Measurements from ENCODE around the gene GGA3.
"Not testable (repeated sequence)": the region's sequence is repeated elsewhere in the genome, so short reads cannot be mapped to it uniquely, and the experiment has no call there.

GGA3 gene

DNA sequence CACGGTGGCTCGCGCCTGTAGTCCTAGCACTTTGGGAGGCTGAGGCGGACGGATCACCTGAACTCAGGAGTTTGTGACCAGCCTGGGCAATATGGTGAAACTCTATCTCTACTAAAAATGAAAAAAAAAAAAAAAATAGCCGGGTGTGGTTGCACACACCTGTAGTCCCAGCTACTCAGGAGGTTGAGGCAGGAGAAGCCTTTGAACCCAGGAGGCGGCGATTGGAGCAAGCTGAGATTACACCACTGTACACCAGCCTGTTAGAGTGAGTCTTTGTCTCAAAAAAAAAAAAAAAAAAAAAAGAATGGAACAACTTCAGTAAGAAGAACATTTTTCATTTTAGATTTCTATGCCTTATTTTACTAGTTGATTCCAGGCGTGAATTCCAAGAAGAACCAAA, 53.2 kb downstream of the GGA3 start:
- H3K27ac ChIP-seq (ENCODE audit: low read depth, low read length, severe bottlenecking): no peak overlapping the region
- no peak overlapping the region for H3K4me3 ChIP-seq (ENCODE audit: extremely low read depth, insufficient read depth, low read length, poor library complexity, severe bottlenecking)
- no peaks in the 10 kb centered on the region for H3K9me3 ChIP-seq (ENCODE audit: control insufficient read depth, low read length)
- 93 to 100% methylated on average over 3 to 6 of the region's 9 CpGs for WGBS, 2 experiments (ENCODE audit: insufficient coverage in 2 of 2)
- no peaks in the 10 kb centered on the region for H3K4me1 ChIP-seq (ENCODE audit: control insufficient read depth, insufficient read depth, low read length, poor library complexity, severe bottlenecking)
- peaks cover 48% of the 10 kb centered on the region for H3K36me3 ChIP-seq (ENCODE audit: control insufficient read depth, insufficient read depth, low read length)

DNA sequence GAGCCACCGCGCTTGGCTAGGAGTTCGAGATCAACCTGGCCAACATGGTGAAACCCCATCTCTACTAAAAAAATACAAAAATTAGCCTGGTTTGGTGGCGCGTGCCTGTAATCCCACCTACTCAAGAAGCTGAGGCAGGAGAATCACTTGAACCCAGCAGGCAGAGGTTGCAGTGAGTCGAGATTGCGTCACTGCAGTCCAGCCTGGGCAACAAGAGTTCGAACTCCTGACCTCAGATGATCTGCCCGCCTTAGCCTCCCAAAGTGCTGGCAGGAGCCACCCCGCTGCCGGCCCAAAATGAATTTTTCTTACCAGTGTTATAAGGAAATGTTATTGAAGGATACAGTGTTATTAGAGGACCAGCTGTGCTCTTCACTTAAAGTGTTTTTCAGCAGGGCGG, 53.6 kb downstream of the GGA3 start:
- no peak overlapping the region for H3K27ac ChIP-seq (ENCODE audit: low read depth, low read length, severe bottlenecking)
- no peaks in the 10 kb centered on the region for H3K4me1 ChIP-seq (ENCODE audit: control insufficient read depth, insufficient read depth, low read length, poor library complexity, severe bottlenecking)
- H3K9me3 ChIP-seq (ENCODE audit: control insufficient read depth, low read length): no peaks in the 10 kb centered on the region
- WGBS, 2 experiments (ENCODE audit: insufficient coverage in 2 of 2): 87 to 92% methylated on average over 9 to 12 of the region's 12 CpGs
- no peak overlapping the region for H3K4me3 ChIP-seq (ENCODE audit: extremely low read depth, insufficient read depth, low read length, poor library complexity, severe bottlenecking)
- peaks cover 44% of the 10 kb centered on the region for H3K36me3 ChIP-seq (ENCODE audit: control insufficient read depth, insufficient read depth, low read length)

DNA sequence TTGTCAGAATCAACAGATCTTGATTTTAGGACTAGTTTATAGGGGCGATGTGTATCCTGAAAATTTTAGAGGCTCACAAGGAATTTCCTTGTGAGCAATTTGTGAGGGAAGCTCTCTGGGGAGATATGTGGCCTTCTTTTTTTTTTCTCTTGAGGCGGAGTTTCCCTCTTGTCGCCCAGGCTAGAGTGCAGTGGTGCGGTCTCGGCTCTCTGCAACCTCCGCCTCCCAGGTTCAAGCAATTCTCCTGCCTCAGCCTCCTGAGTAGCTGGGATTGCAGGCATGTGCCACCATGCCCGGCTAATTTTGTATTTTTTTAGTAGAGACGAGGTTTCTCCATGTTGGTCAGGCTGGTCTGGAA, 54.4 kb downstream of the GGA3 start:
- H3K9me3 ChIP-seq (ENCODE audit: control insufficient read depth, low read length); H3K4me1 ChIP-seq (ENCODE audit: control insufficient read depth, insufficient read depth, low read length, poor library complexity, severe bottlenecking); H3K27ac ChIP-seq (ENCODE audit: low read depth, low read length, severe bottlenecking): not testable (repeated sequence)
- peaks cover 37% of the 10 kb centered on the region for H3K36me3 ChIP-seq (ENCODE audit: control insufficient read depth, insufficient read depth, low read length)
- peak overlapping the region; percentile 95 for H3K4me3 ChIP-seq (ENCODE audit: extremely low read depth, insufficient read depth, low read length, poor library complexity, severe bottlenecking)
- 89 to 99% methylated on average over 5 to 7 of the region's 8 CpGs for WGBS, 2 experiments (ENCODE audit: insufficient coverage in 2 of 2)

DNA sequence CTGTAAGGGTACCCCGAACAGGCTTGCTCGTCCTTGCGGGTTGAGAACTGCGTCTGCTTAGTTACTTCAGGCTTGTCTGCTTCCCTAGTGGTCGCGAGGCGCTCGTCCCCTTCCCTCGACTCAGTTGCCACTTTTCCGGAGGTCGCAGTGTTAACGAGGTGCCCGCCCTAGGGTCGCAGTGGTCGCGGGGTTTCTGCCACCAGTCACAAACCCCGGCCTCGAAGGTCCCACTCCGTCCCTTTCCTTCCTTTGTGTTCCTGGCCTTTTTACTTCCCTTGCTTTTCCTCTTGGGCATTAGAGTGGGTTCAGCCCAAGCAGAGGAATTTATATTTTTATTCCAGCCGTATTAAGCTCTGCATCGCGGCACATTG, 55.6 kb downstream of the GGA3 start:
- H3K4me3 ChIP-seq (ENCODE audit: extremely low read depth, insufficient read depth, low read length, poor library complexity, severe bottlenecking): peak overlapping the region; percentile 95
- no peaks in the 10 kb centered on the region for H3K4me1 ChIP-seq (ENCODE audit: control insufficient read depth, insufficient read depth, low read length, poor library complexity, severe bottlenecking)
- peak overlapping the region; percentile 100 for H3K27ac ChIP-seq (ENCODE audit: low read depth, low read length, severe bottlenecking)
- 0% methylated on average over 21 to 22 of the region's 22 CpGs for WGBS, 2 experiments (ENCODE audit: insufficient coverage in 2 of 2)
- no peaks in the 10 kb centered on the region for H3K9me3 ChIP-seq (ENCODE audit: control insufficient read depth, low read length)
- H3K36me3 ChIP-seq (ENCODE audit: control insufficient read depth, insufficient read depth, low read length): peaks cover 28% of the 10 kb centered on the region

DNA sequence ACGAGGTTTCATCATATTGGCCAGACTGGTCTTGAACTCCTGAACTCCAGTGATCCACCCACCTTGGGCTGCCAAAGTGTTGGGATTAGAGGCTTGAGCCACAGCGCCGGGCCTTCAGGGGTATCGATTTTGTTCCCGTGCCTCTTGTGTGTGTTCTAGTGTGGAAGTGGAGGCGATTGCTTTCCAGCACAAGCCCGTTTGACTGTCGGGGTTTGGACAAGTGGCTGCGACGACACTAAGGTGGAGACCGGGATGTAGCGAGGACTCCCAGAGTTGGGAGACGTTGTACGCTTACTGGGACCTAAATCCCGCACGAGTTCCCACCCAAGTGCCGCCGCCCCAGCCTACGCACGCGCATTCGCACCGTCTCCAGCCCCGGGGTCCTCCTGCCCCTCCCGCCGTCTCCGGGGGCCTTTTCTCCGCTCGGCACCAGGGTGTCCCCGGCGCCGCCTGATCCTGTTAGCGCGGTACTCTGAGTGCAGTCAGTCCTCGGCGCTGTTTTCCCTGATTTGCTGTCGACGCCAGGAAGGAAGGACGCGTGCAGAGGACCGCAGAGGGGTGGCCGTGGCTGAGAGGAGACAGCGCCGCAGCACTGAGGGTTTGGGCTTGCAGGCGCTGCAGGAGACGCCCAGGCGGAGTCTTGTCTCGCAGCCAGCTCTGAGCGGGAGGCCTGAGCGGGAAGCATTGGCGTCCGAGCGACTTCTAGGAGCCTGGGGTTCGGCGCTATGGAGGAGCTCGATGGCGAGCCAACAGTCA, 56.2 kb downstream of the GGA3 start, which contains the start of gene NUP85:
TSS of gene NUP85 (plus strand) at position 643 of the 756 bp plus-strand sequence. CDS start at position 726, 83 bp downstream.
- peaks cover 24% of the 10 kb centered on the region for H3K36me3 ChIP-seq (ENCODE audit: control insufficient read depth, insufficient read depth, low read length)
- peak within 1 kb of the TSS; percentile 100 for H3K27ac ChIP-seq (ENCODE audit: low read depth, low read length, severe bottlenecking)
- H3K4me1 ChIP-seq (ENCODE audit: control insufficient read depth, insufficient read depth, low read length, poor library complexity, severe bottlenecking): no peaks in the 10 kb centered on the region
- 1% methylated on average over 54 to 55 of the region's 57 CpGs for WGBS, 2 experiments (ENCODE audit: insufficient coverage in 2 of 2)
- H3K9me3 ChIP-seq (ENCODE audit: control insufficient read depth, low read length): no peaks in the 10 kb centered on the region
- peak within 1 kb of the TSS; percentile 95 for H3K4me3 ChIP-seq (ENCODE audit: extremely low read depth, insufficient read depth, low read length, poor library complexity, severe bottlenecking)

DNA sequence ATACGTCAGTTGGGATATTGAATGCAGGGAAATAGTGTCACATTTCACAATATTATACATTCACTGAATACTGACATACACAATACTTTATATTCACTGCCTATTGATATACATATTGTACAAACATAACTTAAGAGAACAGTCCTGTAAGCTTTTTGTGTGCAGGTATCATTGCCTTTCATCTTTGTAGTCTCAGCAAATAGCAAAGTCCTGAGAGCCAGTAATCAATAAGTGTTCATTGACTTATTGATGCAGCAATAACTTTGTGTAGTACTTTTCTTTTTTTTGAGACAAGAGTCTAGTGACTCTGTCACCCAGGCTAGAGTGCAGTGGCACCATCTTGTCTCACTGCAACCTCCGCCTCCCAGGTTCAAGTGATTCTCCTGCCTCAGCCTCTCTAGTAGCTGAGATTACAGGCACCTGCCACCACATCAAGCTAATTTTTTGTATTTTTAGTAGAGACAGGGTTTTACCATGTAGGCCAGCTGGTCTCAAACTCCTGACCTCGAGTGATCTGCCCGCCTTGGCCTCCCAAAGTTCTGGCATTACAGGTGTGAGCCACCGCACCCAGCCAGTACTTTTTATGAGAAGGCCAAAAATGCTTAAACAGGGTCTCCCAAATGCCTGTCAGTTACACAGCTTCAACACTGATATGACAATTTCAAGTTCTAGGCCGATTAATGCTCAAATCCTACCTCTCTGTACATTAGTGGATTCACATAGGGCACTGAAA, 61.4 kb downstream of the GGA3 start:
- H3K36me3 ChIP-seq (ENCODE audit: control insufficient read depth, insufficient read depth, low read length): no peaks in the 10 kb centered on the region
- no peak overlapping the region for H3K4me3 ChIP-seq (ENCODE audit: extremely low read depth, insufficient read depth, low read length, poor library complexity, severe bottlenecking)
- WGBS, 2 experiments (ENCODE audit: insufficient coverage in 2 of 2): 86 to 95% methylated on average over 4 of the region's 6 CpGs
- no peak overlapping the region for H3K27ac ChIP-seq (ENCODE audit: low read depth, low read length, severe bottlenecking)
- no peaks in the 10 kb centered on the region for H3K4me1 ChIP-seq (ENCODE audit: control insufficient read depth, insufficient read depth, low read length, poor library complexity, severe bottlenecking)
- no peaks in the 10 kb centered on the region for H3K9me3 ChIP-seq (ENCODE audit: control insufficient read depth, low read length)

DNA sequence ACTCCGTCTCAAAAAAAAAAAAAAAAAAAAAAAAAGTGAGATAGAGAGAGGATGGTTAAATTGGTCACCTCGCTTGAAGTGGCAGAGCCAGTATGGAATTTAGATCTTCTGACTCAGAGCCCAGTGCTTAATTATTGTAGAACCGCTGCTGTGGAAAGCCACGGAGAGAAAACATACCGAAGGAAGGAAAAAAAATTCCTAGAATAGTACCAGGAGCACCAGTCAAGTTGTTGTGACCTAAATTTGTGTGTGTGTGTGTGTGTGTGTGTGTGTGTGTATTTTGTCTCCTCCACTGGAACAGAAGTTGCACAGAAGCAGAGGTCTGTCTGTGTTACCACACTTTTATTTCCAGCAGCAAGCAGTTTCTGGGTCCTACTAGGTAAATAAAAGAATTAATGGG, 66.5 kb downstream of the GGA3 start:
- H3K4me1 ChIP-seq (ENCODE audit: control insufficient read depth, insufficient read depth, low read length, poor library complexity, severe bottlenecking): no peaks in the 10 kb centered on the region

DNA sequence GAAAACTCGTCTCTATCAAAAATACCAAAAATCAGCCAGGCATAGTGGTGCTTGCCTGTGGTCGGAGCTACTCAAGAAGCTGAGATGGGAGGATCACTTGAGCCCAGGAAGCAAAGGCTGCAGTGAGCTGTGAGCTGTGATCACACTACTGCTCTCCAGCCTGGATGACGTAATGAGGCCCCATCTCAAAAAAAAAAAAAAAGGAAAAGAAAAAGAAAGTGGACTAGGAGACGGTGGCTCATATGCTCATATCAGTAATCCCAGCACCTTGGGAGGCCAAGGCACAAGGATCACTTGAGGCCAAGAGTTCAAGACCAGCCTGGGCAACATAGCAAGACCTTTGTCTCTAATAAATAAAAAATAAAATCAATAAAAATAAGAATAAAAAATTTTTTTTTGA, 69.8 kb downstream of the GGA3 start:
- 95 to 96% methylated on average over 2 to 3 of the region's 4 CpGs for WGBS, 2 experiments (ENCODE audit: insufficient coverage in 2 of 2)
- no peaks in the 10 kb centered on the region for H3K9me3 ChIP-seq (ENCODE audit: control insufficient read depth, low read length)
- H3K4me3 ChIP-seq (ENCODE audit: extremely low read depth, insufficient read depth, low read length, poor library complexity, severe bottlenecking): no peak overlapping the region
- H3K27ac ChIP-seq (ENCODE audit: low read depth, low read length, severe bottlenecking): no peak overlapping the region
- no peaks in the 10 kb centered on the region for H3K4me1 ChIP-seq (ENCODE audit: control insufficient read depth, insufficient read depth, low read length, poor library complexity, severe bottlenecking)
- no peaks in the 10 kb centered on the region for H3K36me3 ChIP-seq (ENCODE audit: control insufficient read depth, insufficient read depth, low read length)

More for the DNA sequence above, 66.5 kb downstream of the GGA3 start:
- Histone ChIP-seq H3K4me3 (ENCODE audit: extremely low read depth, insufficient read depth, low read length, poor library complexity, severe bottlenecking) (no peak overlapping the region), H3K36me3 (ENCODE audit: control insufficient read depth, insufficient read depth, low read length) (no peaks in the 10 kb centered on the region), H3K9me3 (ENCODE audit: control insufficient read depth, low read length) (no peaks in the 10 kb centered on the region), H3K27ac (ENCODE audit: low read depth, low read length, severe bottlenecking) (no peak overlapping the region)
- 81 to 84% methylated on average over 2 to 3 of the region's 5 CpGs for WGBS, 2 experiments (ENCODE audit: insufficient coverage in 2 of 2)

DNA sequence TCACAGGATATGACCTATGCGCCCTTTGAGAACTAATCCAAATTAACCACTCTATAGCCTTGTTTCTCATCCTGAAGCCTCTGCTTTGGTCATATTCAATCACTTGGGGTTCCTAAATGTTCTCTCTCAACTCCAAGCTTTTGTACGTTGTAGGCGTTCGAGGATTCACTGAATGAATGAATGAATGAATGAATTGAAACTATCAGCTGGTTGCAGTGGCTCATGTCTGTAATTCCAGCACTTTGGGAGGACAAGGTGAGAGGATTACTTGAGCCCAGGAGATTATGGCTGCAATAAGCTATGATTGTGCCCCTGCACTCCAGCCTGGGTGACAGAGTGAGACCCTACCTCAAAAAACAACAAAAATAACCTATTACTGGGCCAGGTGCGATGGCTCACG, 72.8 kb downstream of the GGA3 start:
- WGBS, 2 experiments (ENCODE audit: insufficient coverage in 2 of 2): 87 to 96% methylated on average over 4 to 6 of the region's 6 CpGs
- H3K27ac ChIP-seq (ENCODE audit: low read depth, low read length, severe bottlenecking): no peak overlapping the region
- H3K36me3 ChIP-seq (ENCODE audit: control insufficient read depth, insufficient read depth, low read length): no peaks in the 10 kb centered on the region
- H3K9me3 ChIP-seq (ENCODE audit: control insufficient read depth, low read length): no peaks in the 10 kb centered on the region
- no peak overlapping the region for H3K4me3 ChIP-seq (ENCODE audit: extremely low read depth, insufficient read depth, low read length, poor library complexity, severe bottlenecking)
- no peaks in the 10 kb centered on the region for H3K4me1 ChIP-seq (ENCODE audit: control insufficient read depth, insufficient read depth, low read length, poor library complexity, severe bottlenecking)
